A549 (cell line): ENCODE data around the gene PGGHG. TPM values are rescaled to one million over a fixed set of nuclear protein-coding genes. Genes with fewer than 3 reads are reported as not detected.

Experiments
- ATAC-seq, 2 experiments: fragments of 200-7000 bp in 1 of 2; fragments of >200 bp in 1 of 2; cut with Nextera tagmentation in 1 of 2; cut with Tn5 transposase in 1 of 2; 3 replicates each; pipeline versions ENCODE4 v1.8.0 to v1.9.1; 2018 to 2020; ENCODE audit warnings: mild to moderate bottlenecking in 1 of 2, moderate library complexity in 1 of 2
- CTCF ChIA-PET: fragments of 300-600 bp; sonication (Branson Sonifier 250); formaldehyde crosslinking; extraction: SDS; loops from one replicate; lab custom pipeline; 2021; ENCODE audit warnings: antibody characterized with exemption, inconsistent platforms; lab: Yijun Ruan, JAX
- POLR2A ChIA-PET: fragments of 350-600 bp; formaldehyde crosslinking; extraction: SDS; loops from one replicate; lab custom pipeline; 2021; ENCODE audit warnings: antibody characterized with exemption, inconsistent platforms; lab: Yijun Ruan, JAX
- DNase-seq, 2 experiments: peaks; one replicate each; pipeline versions ENCODE4 v3.0.0 to v3.0.0-alpha.2; 2011 to 2016; ENCODE audit warnings: low read depth in 1 of 2, low spot score in 1 of 2
- FAIRE-seq: peaks from 2 replicates; lab custom pipeline; 2011; peaks lifted over from hg19 to GRCh38; lab: Jason Lieb, UNC
- H3K27ac ChIP-seq, 2 experiments: fragments of >200 bp; sonication (Bioruptor Twin); formaldehyde crosslinking; 3 replicates each; pipeline ENCODE4 v1.5.1; 2016 to 2017
- H3K4me1 ChIP-seq: fragments of >200 bp; sonication (Bioruptor Twin); formaldehyde crosslinking; 3 replicates; pipeline ENCODE4 v1.6.1; 2016
- H3K4me2 ChIP-seq: fragments of >200 bp; sonication (Bioruptor Twin); formaldehyde crosslinking; 3 replicates; pipeline ENCODE4 v1.6.1; 2016
- H3K4me3 ChIP-seq: fragments of >200 bp; sonication (Bioruptor Twin); formaldehyde crosslinking; 3 replicates; pipeline ENCODE4 v1.5.1; 2016
- H3K9me3 ChIP-seq: fragments of >200 bp; sonication (Bioruptor Twin); formaldehyde crosslinking; 3 replicates; pipeline ENCODE4 v1.6.1; 2016
- CBX2 ChIP-seq: fragments of 200-600 bp; sonication (generic); IDR thresholded peaks from 2 replicates; pipeline ENCODE4 v1.6.1; 2016; ENCODE audit warnings: low read depth, mild to moderate bottlenecking, borderline replicate concordance
- CBX8 ChIP-seq: fragments of 200-600 bp; sonication (generic); IDR thresholded peaks from 2 replicates; pipeline ENCODE4 v1.6.1; 2016
- ELK1 ChIP-seq: fragments of 150-350 bp; IDR thresholded peaks from 2 replicates; pipeline ENCODE4 v1.6.1; 2014; ENCODE audit warnings: low read depth, mild to moderate bottlenecking, low read length
- ESRRA ChIP-seq: fragments of 150-350 bp; IDR thresholded peaks from 2 replicates; pipeline ENCODE4 v1.6.1; 2014; ENCODE audit warnings: mild to moderate bottlenecking, low read length, borderline replicate concordance
- FOXS1 ChIP-seq: fragments of 250-450 bp; sonication (Bioruptor Pico); IDR thresholded peaks from 2 replicates; pipeline ENCODE4 v1.5.0; 2020; ENCODE audit warnings: mild to moderate bottlenecking, moderate library complexity
- HEYL ChIP-seq: fragments of 250-450 bp; sonication (Bioruptor Pico); IDR thresholded peaks from 2 replicates; pipeline ENCODE4 v1.8.0; 2021; ENCODE audit warnings: mild to moderate bottlenecking, moderate library complexity
- HMGXB4 ChIP-seq: fragments of 250-450 bp; sonication (Bioruptor Pico); IDR thresholded peaks from 2 replicates; pipeline ENCODE4 v1.5.0; 2021; ENCODE audit warnings: mild to moderate bottlenecking, moderate library complexity, borderline replicate concordance
- HOXA7 ChIP-seq: fragments of 250-450 bp; sonication (Bioruptor Pico); IDR thresholded peaks from 2 replicates; pipeline ENCODE4 v1.5.0; 2020; ENCODE audit warnings: mild to moderate bottlenecking, moderate library complexity
- KDM1A ChIP-seq: fragments of 200-600 bp; sonication (generic); IDR thresholded peaks from 2 replicates; pipeline ENCODE4 v1.6.1; 2016; ENCODE audit warnings: low read depth, mild to moderate bottlenecking
- MAFK ChIP-seq: fragments of 450-650 bp; IDR thresholded peaks from 2 replicates; pipeline ENCODE4 v1.6.1; 2014; ENCODE audit not compliant: partially characterized antibody
- MAZ ChIP-seq: fragments of 150-350 bp; IDR thresholded peaks from 2 replicates; pipeline ENCODE4 v1.6.1; 2014; ENCODE audit warnings: antibody characterized with exemption, low read depth, low read length, borderline replicate concordance
- NFE2L2 ChIP-seq: fragments of 150-350 bp; conservative IDR thresholded peaks from 2 replicates; pipeline ENCODE4 v1.6.1; 2014; ENCODE audit warnings: low read length
- PBX3 ChIP-seq: IDR thresholded peaks from 2 replicates; pipeline ENCODE4 v1.6.1; 2012
- PHF8 ChIP-seq: fragments of 200-600 bp; sonication (generic); IDR thresholded peaks from 2 replicates; pipeline ENCODE4 v1.6.1; 2016; ENCODE audit warnings: low read depth, mild to moderate bottlenecking, antibody characterized with exemption, moderate library complexity, borderline replicate concordance
- RAD21 ChIP-seq, 2 experiments: fragments of >200 bp in 1 of 2; sonication (Bioruptor Twin) in 1 of 2; formaldehyde crosslinking in 1 of 2; IDR thresholded peaks in 1 of 2; conservative IDR thresholded peaks in 1 of 2; 2 replicates in 1 of 2; 3 replicates in 1 of 2; pipeline ENCODE4 v1.6.1; 2012 to 2018; ENCODE audit warnings: inconsistent platforms in 1 of 2
- RARB ChIP-seq: fragments of 250-450 bp; sonication (Bioruptor Pico); IDR thresholded peaks from 2 replicates; pipeline ENCODE4 v1.8.0; 2021; ENCODE audit warnings: mild to moderate bottlenecking, moderate library complexity
- RFX5 ChIP-seq: fragments of 450-650 bp; IDR thresholded peaks from 2 replicates; pipeline ENCODE4 v1.7.1; 2014; ENCODE audit warnings: antibody characterized with exemption, mild to moderate bottlenecking, moderate library complexity
- SMC3 ChIP-seq: fragments of >200 bp; sonication (Bioruptor Twin); formaldehyde crosslinking; IDR thresholded peaks from 3 replicates; pipeline ENCODE4 v1.6.1; 2018; ENCODE audit warnings: inconsistent platforms
- ZSCAN20 ChIP-seq: fragments of 250-450 bp; sonication (Bioruptor Pico); IDR thresholded peaks from 2 replicates; pipeline ENCODE4 v1.8.0; 2022; ENCODE audit warnings: mild to moderate bottlenecking, moderate library complexity
- WGBS: methylation state at CpG from one replicate; pipeline ENCODE4 v1.1.6; 2017; ENCODE audit errors: missing lambda C conversion rate; 5-methylcytosine and 5-hydroxymethylcytosine counted together
- polyA plus RNA-seq, 4 experiments: library from polyadenylated mRNA; depleted of rRNA in 3 of 4; stranded (reverse); fragments of >200 nt; fragmentation: RNase III in 1 of 4; extraction: RNeasy Plus Mini Kit Qiagen cat#74134 plus additional on column Dnase treatment in 1 of 4; gene quantifications; 2 replicates in 3 of 4; 3 replicates in 1 of 4; pipeline ENCODE4 v1.2.3, GENCODE V29; 2011 to 2017
- TF ChIP-seq, protein P1 (sequence below): fragments of 200-600 bp; sonication (generic); IDR thresholded peaks from 2 replicates; pipeline ENCODE4 v1.6.1; 2016; ENCODE audit warnings: antibody characterized with exemption, mild to moderate bottlenecking, moderate library complexity
- TF ChIP-seq, protein P2 (sequence below): IDR thresholded peaks from 2 replicates; pipeline ENCODE4 v1.6.1; 2012
- TF ChIP-seq, protein P3 (sequence below): fragments of 250-450 bp; sonication (Bioruptor Pico); IDR thresholded peaks from 2 replicates; pipeline ENCODE4 v1.5.0; 2020; ENCODE audit warnings: low read depth, mild to moderate bottlenecking, moderate library complexity

The PGGHG gene
- polyA plus RNA-seq, 2 of the 4 experiments (the other 2 are of a cell fraction) = 7.2 to 19.5 TPM

GRCh38 chr11:253160-253885, 35.6 kb upstream of the PGGHG start (continued):
- TF ChIP-seq, protein P1, sequence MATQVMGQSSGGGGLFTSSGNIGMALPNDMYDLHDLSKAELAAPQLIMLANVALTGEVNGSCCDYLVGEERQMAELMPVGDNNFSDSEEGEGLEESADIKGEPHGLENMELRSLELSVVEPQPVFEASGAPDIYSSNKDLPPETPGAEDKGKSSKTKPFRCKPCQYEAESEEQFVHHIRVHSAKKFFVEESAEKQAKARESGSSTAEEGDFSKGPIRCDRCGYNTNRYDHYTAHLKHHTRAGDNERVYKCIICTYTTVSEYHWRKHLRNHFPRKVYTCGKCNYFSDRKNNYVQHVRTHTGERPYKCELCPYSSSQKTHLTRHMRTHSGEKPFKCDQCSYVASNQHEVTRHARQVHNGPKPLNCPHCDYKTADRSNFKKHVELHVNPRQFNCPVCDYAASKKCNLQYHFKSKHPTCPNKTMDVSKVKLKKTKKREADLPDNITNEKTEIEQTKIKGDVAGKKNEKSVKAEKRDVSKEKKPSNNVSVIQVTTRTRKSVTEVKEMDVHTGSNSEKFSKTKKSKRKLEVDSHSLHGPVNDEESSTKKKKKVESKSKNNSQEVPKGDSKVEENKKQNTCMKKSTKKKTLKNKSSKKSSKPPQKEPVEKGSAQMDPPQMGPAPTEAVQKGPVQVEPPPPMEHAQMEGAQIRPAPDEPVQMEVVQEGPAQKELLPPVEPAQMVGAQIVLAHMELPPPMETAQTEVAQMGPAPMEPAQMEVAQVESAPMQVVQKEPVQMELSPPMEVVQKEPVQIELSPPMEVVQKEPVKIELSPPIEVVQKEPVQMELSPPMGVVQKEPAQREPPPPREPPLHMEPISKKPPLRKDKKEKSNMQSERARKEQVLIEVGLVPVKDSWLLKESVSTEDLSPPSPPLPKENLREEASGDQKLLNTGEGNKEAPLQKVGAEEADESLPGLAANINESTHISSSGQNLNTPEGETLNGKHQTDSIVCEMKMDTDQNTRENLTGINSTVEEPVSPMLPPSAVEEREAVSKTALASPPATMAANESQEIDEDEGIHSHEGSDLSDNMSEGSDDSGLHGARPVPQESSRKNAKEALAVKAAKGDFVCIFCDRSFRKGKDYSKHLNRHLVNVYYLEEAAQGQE = no peak
- TF ChIP-seq HOXA7 (CRISPR knock-in tag) (no peak), ZSCAN20 (CRISPR knock-in tag) (no peak)

DNA sequence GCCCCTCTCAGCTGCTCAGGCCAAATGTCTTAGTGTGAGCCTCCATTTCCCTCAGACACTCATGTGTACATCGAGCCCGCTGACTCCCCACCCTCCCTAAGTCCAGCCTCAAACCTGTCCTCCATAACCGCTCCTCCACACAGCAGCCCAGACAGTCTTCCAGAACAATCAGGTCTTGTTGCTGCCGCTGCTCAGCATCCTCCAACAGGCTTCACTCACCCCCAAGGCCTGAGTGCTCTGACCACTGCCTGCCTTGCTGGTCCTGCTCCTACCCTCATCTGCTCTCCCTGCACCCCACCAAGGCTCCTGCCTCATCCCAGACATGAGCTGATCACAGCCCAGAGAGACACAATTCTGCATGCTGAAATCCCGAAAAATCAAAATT, 35.0 kb upstream of the PGGHG start:
- CTCF ChIA-PET = interaction anchor here (0.8 to 1.5 kb wide), 4 partner anchors 13 to 101 kb away, joined by 3 to 5 read pairs (median 3); no protein-coding TSS in a partner anchor
- FAIRE-seq = no peak
- no peaks in the 10 kb centered on the region for H3K4me1 ChIP-seq
- no peak overlapping the region for H3K4me2 ChIP-seq
- H3K4me3 ChIP-seq = no peak overlapping the region
- no peak overlapping the region for H3K27ac ChIP-seq
- POLR2A ChIA-PET = no interaction called here
- no peaks in the 10 kb centered on the region for H3K9me3 ChIP-seq
- WGBS = 84% methylated on average over 5 of the region's 5 CpGs
- TF ChIP-seq CBX2 = no peak
- no peak for TF ChIP-seq ZSCAN20 (CRISPR knock-in tag)
- TF ChIP-seq FOXS1 (CRISPR knock-in tag) = no peak
- no peak for TF ChIP-seq ELK1
- TF ChIP-seq, protein P2, sequence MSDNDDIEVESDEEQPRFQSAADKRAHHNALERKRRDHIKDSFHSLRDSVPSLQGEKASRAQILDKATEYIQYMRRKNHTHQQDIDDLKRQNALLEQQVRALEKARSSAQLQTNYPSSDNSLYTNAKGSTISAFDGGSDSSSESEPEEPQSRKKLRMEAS = no peak
- no peak for TF ChIP-seq KDM1A
- TF ChIP-seq, all 56 proteins: peak for 0
- DNase-seq = no peak
- no peak for ATAC-seq

- ChIA-PET POLR2A (interaction anchor here (0.9 kb wide), 1 partner anchor 9 kb away, joined by 3 read pairs; no protein-coding TSS in a partner anchor), CTCF (interaction anchor here (1.2 kb wide), 1 partner anchor 50 kb away, joined by 3 read pairs; no protein-coding TSS in a partner anchor)
- no peak for DNase-seq
- WGBS = 37% methylated on average over 3 of the region's 3 CpGs
- no peak overlapping the region for H3K4me2 ChIP-seq
- H3K4me3 ChIP-seq = no peak overlapping the region
- no peaks in the 10 kb centered on the region for H3K9me3 ChIP-seq
- H3K27ac ChIP-seq = no peak overlapping the region
- ATAC-seq = no peak
- no peaks in the 10 kb centered on the region for H3K4me1 ChIP-seq
- TF ChIP-seq CBX8 = no peak
- TF ChIP-seq SMC3 = no peak
- no peak for TF ChIP-seq NFE2L2
- no peak for FAIRE-seq
Observed at GRCh38 chr11:255176-255575, 33.8 kb upstream of the PGGHG start.

- no peaks in the 10 kb centered on the region for H3K4me1 ChIP-seq
- ChIA-PET POLR2A (no interaction called here), CTCF (no interaction called here)
- no peak overlapping the region for H3K4me2 ChIP-seq
- no peak overlapping the region for H3K27ac ChIP-seq
- H3K4me3 ChIP-seq = no peak overlapping the region
- WGBS = 79% methylated on average over 2 of the region's 2 CpGs
- ATAC-seq (no peak), DNase-seq (no peak), FAIRE-seq (no peak)
- H3K9me3 ChIP-seq = no peaks in the 10 kb centered on the region
- TF ChIP-seq, protein P3, sequence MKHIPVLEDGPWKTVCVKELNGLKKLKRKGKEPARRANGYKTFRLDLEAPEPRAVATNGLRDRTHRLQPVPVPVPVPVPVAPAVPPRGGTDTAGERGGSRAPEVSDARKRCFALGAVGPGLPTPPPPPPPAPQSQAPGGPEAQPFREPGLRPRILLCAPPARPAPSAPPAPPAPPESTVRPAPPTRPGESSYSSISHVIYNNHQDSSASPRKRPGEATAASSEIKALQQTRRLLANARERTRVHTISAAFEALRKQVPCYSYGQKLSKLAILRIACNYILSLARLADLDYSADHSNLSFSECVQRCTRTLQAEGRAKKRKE (CRISPR knock-in tag) = no peak
- no peak for TF ChIP-seq HEYL (CRISPR knock-in tag)
- no peak for TF ChIP-seq PBX3
- no peak for TF ChIP-seq MAZ
- TF ChIP-seq PHF8 = no peak
- TF ChIP-seq CBX8 = no peak
- TF ChIP-seq RARB (CRISPR knock-in tag) = no peak
- TF ChIP-seq MAFK = no peak
- TF ChIP-seq RFX5 = no peak
- no peak for TF ChIP-seq ESRRA
- no peak for TF ChIP-seq RAD21 (conservative IDR thresholded peaks at IDR 0.05 in 1 of 2, IDR thresholded peaks at IDR 0.05 in 1 of 2)
- TF ChIP-seq HMGXB4 (CRISPR knock-in tag) = no peak
- TF ChIP-seq NFE2L2 = no peak
Observed at GRCh38 chr11:255816-256215, 33.1 kb upstream of the PGGHG start.
